ENCODE results near the gene HOXB8.

GRCh38 chr17:48615047-48615962 is at the start of gene HOXB8:
- TF ChIP-seq CTCF (conservative IDR thresholded peaks at IDR 0.05) (no peak), EZH2 (IDR thresholded peaks at IDR 0.05; ENCODE audit: low read depth) (no peak)
